GM12892 (cell line): ENCODE measurements around the gene IL5.

ENCODE experiments used
- POLR2A ChIP-seq: IDR thresholded peaks from 2 replicates; pipeline ENCODE4 v1.6.1; 2011; ENCODE audit warnings: low read depth, low read length, control low read depth
- POLR2AphosphoS5 ChIP-seq: IDR thresholded peaks from 2 replicates; pipeline ENCODE4 v1.6.1; 2011; ENCODE audit warnings: low read depth, low read length, control low read depth

DNA sequence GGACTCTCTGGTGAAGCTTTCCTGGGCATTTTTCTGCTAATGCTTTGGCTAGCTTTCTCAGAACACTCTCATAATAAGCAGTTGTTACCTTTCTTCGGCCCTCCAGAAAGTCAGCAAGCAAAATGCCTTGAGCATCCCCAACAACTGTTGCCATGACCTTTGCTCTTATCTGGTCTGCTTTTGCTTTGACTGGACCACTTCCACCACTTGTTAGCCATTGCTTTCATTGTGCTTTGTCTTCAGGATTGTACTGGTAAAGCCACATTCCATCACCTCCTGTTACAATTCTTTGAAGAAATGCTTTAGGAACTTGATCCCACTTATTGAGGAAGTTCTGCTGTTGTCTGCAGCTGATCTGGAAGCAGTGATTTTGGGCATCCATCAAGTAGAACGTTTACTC lies 49.2 kb upstream of the IL5 start:
- TF ChIP-seq POLR2A (no peak), POLR2AphosphoS5 (no peak)
